HG02943 (cell line): ENCODE data around the gene DELE1.
"Not testable (repeated sequence)": the region's sequence is repeated elsewhere in the genome, so short reads cannot be mapped to it uniquely, and the experiment has no call there.

Source experiments
- ATAC-seq: cut with Tn5 transposase; IDR thresholded peaks from one replicate; pipeline ENCODE4 v1.9.1; 2021; ENCODE audit warnings: mild to moderate bottlenecking, low read depth, moderate library complexity; ENCODE audit not compliant: unreplicated experiment

DELE1 gene

DNA sequence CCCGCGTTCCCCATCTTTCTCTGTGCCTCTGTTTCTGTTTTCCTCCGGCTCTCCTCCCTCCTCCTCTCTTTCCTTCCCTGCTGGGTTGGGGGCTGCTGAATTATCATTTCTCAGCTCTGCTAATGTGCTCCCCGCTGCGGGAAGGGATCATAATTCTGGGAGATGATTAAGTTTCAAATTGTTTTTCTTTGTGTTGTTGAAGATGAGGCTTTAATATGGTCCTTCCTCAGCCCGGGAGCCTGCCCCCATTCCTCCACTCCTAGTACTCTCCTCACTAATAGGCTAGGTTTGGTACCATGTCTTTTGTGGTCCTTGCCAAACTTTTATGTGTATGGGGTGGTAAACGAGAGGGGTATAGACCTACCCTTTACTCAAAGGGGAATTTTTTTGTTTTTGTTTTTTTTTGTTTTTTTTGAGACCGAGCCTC, 39.8 kb upstream of the DELE1 start:
- no peak for ATAC-seq

DNA sequence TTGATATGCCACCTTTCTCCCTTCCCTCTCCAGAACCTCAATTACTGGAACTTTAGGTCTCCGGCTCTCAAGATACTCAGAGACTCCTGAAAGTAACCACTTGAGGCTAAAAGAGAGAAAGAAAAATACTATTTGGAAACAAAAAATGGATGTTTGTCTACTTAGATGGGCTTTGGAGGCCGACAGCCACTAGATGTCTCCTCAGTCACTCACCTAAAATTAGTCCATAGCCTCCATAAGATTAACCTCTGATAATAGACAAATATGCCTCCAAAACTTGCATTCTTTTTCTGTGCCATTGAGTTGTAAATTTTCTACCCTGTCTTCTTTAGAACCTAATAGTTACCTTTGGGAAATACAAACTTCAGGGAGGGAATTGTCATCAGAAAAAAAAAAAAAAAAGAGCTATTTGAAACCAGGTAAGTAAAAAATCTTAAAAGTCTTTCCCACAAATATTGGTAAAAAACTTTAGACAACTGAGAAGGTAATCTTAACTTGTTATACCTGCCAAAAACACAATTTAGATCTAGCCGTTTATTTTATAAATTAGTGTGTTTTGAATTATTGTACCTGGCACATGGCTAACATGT, 34.3 kb upstream of the DELE1 start:
- ATAC-seq, result no peak

DNA sequence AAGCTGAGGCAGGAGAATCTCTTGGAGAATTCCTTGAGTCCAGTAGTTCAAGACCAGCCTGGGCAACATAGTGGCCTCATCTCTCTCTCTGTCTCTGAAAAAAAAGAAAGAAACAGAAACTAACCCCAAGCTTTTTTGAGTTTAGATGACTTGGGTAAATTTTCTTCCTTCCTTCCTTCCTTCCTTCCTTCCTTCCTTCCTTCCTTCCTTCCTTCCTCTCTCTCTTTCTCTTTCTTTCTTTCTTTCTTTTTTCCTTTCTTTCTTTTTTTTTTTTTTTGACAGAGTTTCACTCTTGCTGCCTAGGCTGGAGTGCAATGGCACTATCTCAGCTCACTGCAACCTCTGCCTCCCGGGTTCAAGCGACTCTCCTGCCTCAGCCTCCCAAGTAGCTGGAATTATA, 33.2 kb upstream of the DELE1 start:
- not testable (repeated sequence) for ATAC-seq

DNA sequence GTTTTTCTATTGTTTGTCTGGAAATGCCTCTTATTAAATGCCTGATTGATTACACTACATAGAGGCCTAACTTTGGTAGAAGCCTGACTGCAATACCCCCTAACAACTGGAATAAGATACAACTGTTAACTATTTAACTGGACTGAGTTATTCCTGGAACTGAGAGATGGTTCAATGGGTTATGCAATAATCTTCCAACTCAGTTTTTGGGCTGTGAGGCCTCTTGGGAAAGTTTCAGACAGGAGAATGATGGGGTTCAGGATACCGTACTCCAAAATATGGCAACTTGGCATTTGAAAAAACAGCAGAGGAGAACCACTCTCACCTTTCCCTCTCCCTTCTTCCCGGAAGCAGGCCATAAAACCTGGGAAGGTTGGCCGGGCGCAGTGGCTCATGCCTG, 26.2 kb upstream of the DELE1 start:
- no peak for ATAC-seq

DNA sequence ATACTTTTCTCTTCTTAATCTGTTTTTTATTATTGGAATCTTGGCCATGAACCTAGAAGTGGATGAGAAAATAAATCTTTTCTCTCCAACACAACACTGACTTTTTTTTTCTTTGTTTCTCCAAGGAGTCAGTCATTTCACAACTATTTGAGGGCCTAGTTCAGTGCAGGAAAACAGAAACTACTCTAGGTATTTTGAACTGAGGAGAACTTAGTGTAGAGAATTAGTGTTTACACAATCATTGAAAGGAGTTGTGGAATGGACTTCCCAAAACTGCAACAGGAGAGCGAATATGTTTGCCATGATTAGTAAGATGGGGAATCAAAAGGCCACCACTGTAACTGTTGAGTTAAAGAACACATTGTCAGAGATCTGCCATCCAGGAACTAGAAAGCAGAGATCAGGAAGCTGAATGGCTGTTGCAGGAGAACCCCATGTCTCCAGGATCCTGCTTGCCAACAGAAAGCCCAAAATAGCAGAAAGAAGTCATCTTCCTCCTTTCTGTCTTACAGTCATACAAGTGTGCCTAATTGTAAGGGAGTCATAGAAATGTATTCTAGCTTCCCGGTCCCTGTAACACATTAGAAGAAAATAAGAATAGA, 25.1 kb upstream of the DELE1 start:
- no peak for ATAC-seq

DNA sequence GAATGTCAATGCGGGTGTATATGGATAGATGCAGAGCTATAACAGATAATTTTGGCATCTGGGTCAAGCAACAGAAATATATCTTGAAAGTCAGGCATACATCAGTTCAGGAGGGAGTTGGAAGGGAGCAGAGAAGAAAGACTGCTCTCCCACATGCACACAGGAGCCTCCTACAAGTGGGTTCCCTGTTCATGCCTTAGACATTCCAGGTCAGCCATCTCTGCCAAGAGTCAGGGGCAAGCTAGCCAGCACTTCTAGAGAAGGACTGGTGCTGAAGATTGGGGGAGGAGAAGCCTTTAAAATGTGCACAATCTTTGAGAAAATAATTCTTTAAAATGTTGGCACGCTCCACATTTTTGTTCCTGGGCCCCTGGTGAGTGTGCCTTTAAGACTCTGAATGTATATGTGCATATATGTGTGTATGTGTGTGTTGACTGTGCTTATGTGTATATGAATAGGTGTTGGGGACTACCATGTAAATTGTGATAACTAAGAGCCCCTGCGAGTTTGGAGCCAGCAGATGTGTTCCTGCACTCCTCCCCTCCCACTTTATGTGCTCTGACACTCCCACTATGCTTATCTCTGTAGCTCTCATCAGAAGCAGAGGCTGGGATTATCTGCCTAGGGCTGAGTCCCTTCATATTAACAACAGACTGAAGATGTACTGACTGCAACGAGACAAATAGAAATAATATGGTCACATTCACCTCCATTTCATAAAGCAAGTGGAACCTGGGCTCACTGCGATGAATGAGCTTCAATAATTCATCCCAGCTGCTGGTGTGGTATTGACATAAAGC, 21.5 kb upstream of the DELE1 start:
- no peak for ATAC-seq

DNA sequence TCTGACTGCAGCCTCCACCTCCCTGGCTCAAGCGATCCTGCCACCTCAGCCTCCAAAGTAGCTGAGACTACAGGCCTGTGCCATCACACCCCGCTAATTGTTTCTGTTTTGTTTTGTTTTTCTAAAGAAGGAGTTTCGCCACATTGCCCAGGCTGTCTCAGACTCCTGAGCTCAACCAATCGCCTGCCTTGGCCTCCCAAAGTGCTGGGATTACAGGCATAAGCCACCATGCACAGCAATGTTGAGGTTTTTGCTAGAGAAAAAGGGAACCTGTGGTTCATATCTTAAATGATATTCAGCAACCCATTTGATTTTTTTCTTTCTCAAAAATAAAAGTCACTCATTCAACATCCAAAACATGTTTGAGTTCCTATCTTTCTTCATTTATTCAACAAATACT, 20.4 kb upstream of the DELE1 start:
- ATAC-seq, result no peak

DNA sequence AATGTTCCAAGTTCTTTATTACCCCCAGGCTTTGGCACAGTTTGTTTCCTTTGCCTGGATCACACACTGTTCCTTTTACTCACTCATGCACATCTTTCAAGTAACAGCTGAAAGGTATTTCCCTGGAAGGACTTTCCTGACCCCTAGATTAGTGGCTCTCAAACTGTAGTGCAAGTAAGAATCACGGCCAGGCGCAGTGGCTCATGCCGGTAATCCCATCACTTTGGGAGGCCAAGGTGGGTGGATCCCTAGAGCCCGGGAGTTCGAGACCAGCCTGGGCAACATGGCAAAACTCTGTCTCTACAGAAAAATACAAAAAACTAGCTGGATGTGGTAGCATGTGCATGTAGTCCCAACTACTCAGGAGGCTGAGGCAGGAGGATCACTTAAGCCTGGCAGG, 19.1 kb upstream of the DELE1 start:
- no peak for ATAC-seq

DNA sequence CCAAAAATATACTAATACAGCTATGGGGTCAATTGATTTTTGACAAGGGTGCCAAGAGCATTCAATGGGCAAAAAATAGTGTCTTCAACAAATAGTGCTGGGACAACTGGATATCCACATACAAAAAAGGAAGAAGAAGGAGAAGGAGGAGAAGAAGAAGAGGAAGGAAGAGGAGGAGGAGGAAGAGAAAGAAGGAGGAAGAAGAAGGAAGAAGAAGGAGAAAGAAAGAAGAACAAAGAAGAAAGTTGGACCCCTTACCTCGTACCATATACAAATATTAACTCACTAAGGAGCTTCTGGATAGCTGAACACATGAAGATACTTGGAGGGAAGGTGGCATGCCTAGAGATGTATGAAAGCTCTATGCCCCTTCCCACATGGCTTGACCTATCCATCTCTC, 17.2 kb upstream of the DELE1 start:
- no peak for ATAC-seq

DNA sequence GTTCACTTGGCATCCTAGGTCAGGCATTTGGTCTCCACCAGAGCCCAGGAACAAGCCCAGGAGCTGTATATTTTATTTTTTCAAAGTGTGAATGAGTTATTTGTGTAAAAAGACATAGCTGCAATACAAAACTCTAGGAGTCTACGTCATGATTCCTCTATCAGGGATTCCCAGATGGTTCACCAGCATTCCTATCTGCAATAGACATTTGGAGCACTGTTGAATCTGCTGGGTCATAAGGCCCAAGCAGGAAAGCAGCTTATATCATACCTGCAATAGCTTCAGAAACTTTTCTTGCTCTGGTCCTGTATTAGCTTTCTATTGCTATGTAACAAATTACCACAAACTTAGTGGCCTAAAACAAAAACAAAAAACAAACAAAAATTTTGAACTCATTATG, 16.7 kb upstream of the DELE1 start:
- ATAC-seq, result no peak

DNA sequence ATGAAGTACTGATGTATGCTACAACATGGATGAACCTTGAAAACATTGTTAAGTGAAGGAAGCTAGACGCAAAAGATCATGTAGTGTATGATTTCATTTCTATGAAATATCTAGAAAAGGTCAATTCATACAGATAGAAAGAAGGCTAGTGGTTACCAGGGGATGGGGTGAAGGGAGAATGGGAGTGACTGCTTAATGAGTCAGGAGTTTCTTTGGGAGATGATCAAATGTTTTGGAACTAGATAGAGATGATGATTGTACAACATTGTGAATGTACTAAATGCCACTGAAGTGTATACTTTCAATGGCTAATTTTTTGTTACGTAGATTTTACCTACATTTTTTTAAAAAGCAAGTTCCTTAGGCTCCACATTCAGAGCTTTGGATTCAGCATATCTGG, 14.9 kb upstream of the DELE1 start:
- ATAC-seq, result no peak

DNA sequence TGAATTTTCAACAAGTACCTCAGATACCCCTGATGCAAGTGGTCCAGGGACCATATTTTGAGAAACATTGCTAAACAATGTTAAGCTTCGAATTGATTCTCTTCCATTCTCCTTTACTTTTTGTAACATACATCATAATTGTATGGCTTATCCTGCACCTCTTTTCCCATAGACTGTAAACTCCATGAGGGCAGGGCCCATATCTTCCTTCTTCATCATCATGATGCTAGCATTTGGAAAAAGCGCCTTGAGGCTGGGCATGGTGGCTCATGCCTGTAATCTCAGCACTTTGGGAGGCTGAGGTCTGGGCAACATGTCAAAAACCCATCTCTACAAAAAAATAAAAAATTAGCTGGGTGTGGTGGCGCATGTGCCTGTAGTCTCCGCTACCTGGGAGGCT, 14.5 kb upstream of the DELE1 start:
- ATAC-seq, result no peak

DNA sequence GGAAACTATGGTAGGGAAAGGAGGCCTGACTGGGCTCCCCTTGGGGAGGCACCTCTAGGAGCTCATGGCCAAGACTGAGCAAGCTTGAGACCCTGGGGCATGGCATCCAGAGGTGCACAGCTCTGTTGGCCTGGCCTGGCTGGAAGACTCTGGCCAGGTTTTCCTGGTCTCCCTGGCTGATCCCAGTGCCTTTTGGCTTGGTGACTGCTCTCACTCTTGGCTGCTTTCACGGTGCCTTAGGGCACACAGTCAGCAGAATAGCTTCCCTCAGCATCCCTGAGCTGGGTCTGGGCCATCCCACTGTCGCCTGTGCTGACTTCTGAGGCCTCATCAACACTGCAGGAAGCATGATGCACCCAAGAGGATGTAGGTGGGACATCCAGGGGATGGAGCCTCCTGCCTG, 13.4 kb upstream of the DELE1 start:
- no peak for ATAC-seq

DNA sequence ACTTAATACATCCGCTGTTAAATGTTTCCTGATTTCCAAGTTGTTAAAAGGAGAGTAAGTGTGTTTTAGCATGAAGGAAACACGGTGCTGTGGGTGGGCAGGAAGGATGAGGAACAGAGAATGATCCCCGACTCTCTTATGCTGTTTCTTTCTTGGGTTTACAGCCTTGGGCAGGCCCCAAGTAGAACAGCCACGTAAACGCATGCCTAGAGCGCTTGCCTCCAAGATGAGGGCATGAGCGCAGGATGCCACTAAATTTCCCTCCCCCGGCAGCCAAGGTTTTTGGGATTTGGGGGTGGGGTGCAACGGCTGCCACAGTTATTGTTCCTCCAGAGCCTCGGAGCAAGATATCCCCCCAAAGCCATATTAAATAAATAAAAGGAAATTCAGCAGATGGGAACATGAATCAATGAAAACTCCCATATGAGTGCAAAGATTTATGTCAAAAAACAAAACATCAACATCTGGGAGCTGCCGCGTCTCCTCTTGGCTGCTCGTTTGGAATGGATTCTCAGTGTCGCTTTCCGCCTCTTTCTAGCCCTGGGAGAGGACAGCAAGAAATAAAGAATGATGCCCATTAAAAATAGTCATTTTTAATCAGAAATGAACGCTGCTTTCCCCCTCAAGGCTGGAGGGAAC, 10.0 kb upstream of the DELE1 start:
- no peak for ATAC-seq

DNA sequence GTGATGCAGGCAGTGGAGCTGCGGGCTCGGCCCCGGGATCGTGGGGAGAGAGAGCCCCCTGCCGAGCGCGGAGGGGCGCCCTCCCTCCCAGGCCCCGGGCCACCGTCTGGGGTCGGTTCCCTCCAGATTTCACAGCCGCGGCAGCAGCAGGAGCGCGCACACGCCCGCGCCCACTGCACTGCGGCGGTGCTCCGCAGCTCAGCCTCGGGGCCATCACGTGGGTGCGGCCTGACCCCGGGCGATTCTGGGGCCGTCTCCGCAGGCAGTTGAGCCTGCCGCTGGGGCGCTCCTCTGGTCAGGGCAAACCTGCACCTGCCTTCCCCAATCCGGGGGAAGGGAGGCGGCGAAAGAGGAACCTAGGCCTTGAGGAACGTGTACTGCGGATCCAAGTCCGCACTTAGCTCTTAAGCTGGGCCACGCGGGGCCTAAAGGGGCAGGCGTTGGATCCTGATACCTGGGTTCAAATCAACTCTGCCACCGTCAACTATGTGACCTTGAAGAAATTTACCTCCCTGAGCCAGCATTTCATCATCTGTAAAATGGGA, 9.4 kb upstream of the DELE1 start:
- no peak for ATAC-seq

DNA sequence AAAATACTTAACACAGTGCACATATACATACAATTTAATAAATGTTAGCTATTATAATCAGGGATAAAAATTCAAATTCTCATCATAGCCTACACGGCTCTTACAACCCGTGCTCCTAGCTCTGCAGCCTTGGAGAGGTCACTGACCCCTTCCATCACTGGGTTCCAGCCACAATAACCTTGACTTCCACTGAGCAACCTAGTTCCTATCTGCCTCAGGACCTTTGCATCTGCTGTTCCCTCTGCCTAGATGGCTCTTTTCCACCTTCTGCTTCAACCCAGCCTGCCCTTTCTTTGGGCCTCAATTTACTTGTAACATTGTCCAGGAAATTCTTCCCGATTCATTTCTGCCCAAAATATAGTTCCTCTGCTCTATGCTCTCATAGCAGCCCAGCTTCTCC, 8.9 kb upstream of the DELE1 start:
- ATAC-seq, result no peak

DNA sequence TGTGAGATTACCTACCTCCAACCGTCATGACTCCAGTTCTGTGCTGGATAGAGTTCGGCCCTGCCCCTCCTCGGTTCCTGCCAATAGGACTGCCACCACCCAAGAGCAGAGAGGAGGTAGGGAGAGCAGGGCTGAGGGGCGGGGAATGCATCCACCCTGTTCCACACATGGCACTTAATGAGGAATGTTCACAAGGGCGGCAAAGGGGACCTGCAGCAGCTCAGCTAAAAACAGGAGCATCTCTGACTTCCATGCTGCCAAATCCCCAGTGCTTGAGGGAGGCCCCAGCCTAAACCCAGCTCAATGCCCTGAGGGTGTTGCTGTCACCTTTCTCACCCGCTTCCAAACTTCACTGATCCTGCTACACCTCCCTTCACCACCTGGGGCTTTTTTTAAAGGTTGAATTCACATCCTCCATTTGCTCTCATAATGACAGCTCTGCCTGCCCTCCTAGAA, 7.8 kb upstream of the DELE1 start:
- no peak for ATAC-seq

DNA sequence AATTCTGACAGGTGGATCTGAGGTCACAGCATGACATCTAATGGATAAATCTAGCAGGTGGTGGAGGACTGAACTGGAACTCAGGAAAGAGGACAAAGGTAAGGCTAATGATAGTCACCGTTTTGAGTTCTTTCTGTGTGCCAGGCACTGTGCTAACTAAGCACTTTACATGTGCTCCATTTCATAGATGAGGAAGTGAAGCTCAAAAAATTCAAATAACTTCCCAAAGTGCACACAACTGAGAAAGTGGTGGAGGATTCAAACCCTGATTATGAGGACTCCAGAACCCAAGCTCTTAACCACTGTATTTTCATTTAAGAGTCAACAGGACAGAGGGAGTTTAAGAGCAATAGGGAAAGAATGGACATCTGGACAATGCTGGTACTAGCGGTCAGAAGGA, 7.1 kb upstream of the DELE1 start:
- no peak for ATAC-seq

DNA sequence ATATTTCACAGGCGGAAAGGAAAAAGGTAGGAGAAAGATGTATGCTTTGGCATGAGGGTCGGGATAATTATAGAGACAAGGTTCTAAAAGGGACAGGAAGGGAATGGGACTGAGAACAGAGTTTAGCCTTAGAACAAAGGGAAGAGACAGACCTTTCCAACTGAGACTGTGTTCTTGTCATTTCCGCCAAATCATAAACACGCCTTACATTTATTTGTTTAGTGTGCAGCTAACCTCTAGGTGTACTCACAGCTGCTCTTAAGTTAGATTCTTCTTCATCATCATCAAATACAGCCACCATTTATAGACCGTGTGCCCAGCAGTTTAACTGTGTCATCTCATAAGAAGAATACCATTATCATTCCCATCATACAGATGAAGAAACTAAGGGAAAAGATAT, 5.9 kb upstream of the DELE1 start:
- no peak for ATAC-seq

DNA sequence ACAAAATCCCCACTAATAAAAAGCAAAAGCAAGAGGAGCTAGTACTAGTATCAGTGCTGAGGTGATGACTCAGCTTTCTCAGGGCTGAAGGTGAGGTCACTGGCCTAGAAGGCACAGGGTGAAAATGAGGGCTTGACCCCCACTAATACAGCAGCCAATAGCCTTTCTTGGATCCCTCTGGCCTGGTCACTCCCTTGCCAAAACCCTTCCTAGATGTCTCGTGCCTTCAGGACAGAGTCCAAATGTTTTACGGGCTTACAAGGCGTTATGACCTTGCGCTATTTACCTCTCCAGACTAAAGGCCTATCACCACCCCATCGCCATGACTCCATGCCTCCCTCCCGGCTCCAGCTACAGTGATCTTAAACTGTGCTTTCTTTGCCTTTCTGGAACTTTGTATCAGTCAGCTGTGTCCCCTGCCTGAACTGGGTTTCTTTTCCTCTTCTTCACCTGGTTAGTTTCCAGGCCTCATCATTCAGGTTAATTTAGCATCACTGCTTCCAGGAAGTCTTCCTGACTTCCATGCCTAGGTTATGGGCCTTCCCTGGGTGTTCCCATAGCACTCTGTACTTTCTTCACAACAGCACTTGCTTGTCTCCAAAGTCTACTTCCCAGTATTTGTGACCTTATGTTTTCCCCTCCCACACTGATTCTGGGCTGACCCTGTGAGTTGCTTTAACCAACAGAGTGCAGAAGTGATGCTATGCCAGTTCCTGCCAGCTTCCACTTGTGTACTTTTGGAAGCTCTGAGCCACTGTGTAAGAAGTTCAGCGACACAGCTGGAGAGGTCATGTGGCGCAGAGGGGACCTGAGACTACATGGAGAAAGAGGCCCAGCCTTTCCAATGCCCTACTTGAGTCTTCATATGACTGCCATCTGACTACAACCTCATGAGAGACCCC, 4.2 kb upstream of the DELE1 start:
- no peak for ATAC-seq
